SK-N-SH (cell line): ENCODE data around the gene ADCY4.

Source experiments
- CTCF ChIP-seq: fragments of 200-600 bp; sonication (generic); IDR thresholded peaks from 2 replicates; pipeline ENCODE4 v1.6.1; 2017; ENCODE audit warnings: antibody characterized with exemption, mild to moderate bottlenecking, moderate library complexity
- EP300 ChIP-seq, 2 experiments: IDR thresholded peaks; 2 replicates each; pipeline versions ENCODE4 v1.4.0 to v1.6.1; 2012; ENCODE audit warnings: borderline replicate concordance in 1 of 2, low read depth in 1 of 2, low read length in 1 of 2
- JUND ChIP-seq: IDR thresholded peaks from 2 replicates; pipeline ENCODE4 v1.4.0; 2012
- MAX ChIP-seq: IDR thresholded peaks from 2 replicates; pipeline ENCODE4 v1.4.0; 2012; ENCODE audit warnings: low read depth
- NRF1 ChIP-seq: IDR thresholded peaks from 2 replicates; pipeline ENCODE4 v1.6.1; 2012; ENCODE audit warnings: low read depth, mild to moderate bottlenecking, low read length
- RAD21 ChIP-seq: IDR thresholded peaks from 2 replicates; pipeline ENCODE4 v1.6.1; 2012; ENCODE audit warnings: mild to moderate bottlenecking, low read length
- TCF12 ChIP-seq: IDR thresholded peaks from 2 replicates; pipeline ENCODE4 v1.4.0; 2012

GRCh38 chr14:24325041-24325530, 9.8 kb downstream of the ADCY4 start:
- no peak for TF ChIP-seq EP300 (IDR thresholded peaks at IDR 0.05; ENCODE audit: borderline replicate concordance in 1 of 2, low read depth in 1 of 2, low read length in 1 of 2)
- TF ChIP-seq CTCF = no peak
- no peak for TF ChIP-seq NRF1
- no peak for TF ChIP-seq JUND
- TF ChIP-seq TCF12 = no peak
- TF ChIP-seq RAD21 = no peak
- no peak for TF ChIP-seq MAX
